IMR-90 (cell line): ENCODE data around the gene MEF2D. TPM values are rescaled to one million over a fixed set of nuclear protein-coding genes. Genes with fewer than 3 reads are reported as not detected.
A peak's percentile ranks its signal among the peaks of the same experiment; 100 is the strongest.

Experiments
- ATAC-seq: fragments of 200-7000 bp; cut with Tn5 transposase; 2 replicates; pipeline ENCODE4 v1.9.1; 2020; ENCODE audit warnings: low read depth, mild to moderate bottlenecking, moderate library complexity
- BruUV-seq: library from RNA; stranded (reverse); fragments of 400-500 nt; replicated peaks from 2 replicates; lab custom pipeline; 2021; lab: Mats Ljungman, UMichigan
- CTCF ChIA-PET: fragments of 300-600 bp; formaldehyde crosslinking; extraction: SDS; loops from one replicate; lab custom pipeline; 2021; ENCODE audit warnings: antibody characterized with exemption; lab: Yijun Ruan, JAX
- POLR2A ChIA-PET: fragments of 300-600 bp; sonication (Branson Sonifier 250); formaldehyde crosslinking; loops from one replicate; lab custom pipeline; 2022; ENCODE audit warnings: antibody characterized with exemption; ENCODE audit not compliant: unreplicated experiment; lab: Charles Lee
- DNase-seq: peaks from one replicate; pipeline ENCODE4 v3.0.0; 2013
- H2AFZ ChIP-seq: replicated peaks from 2 replicates; pipeline ENCODE3; 2013; ENCODE audit warnings: low read length, mild to moderate bottlenecking; ENCODE audit not compliant: poor library complexity
- H2AK5ac ChIP-seq: 2 replicates; pipeline ENCODE4 v1.6.1; 2013; ENCODE audit warnings: low read depth, low read length, inconsistent platforms
- H2AK9ac ChIP-seq: replicated peaks from 2 replicates; pipeline ENCODE3; 2013; ENCODE audit warnings: mild to moderate bottlenecking, low read depth, low read length, moderate library complexity; ENCODE audit not compliant: poor library complexity
- H2BK120ac ChIP-seq: 2 replicates; pipeline ENCODE4 v1.6.1; 2013; ENCODE audit warnings: low read depth, low read length, inconsistent platforms
- H2BK15ac ChIP-seq: 3 replicates; pipeline ENCODE4 v1.6.1; 2013; ENCODE audit warnings: low read depth, low read length, inconsistent platforms
- H2BK20ac ChIP-seq: 2 replicates; pipeline ENCODE4 v1.6.1; 2013; ENCODE audit warnings: low read depth, mild to moderate bottlenecking, inconsistent platforms, low read length, moderate library complexity
- H2BK5ac ChIP-seq: 2 replicates; pipeline ENCODE4 v1.6.1; 2013; ENCODE audit warnings: mild to moderate bottlenecking, low read depth, low read length, inconsistent platforms; ENCODE audit not compliant: poor library complexity, severe bottlenecking
- H3K14ac ChIP-seq: replicated peaks from 2 replicates; pipeline ENCODE4 v1.6.1; 2013; ENCODE audit warnings: low read depth, low read length, inconsistent platforms
- H3K18ac ChIP-seq: 2 replicates; pipeline ENCODE4 v1.6.1; 2013; ENCODE audit warnings: low read depth, low read length, control low read depth
- H3K23ac ChIP-seq: 2 replicates; pipeline ENCODE4 v1.6.1; 2013; ENCODE audit warnings: low read depth, low read length, inconsistent platforms
- H3K27ac ChIP-seq: 2 replicates; pipeline ENCODE4 v1.5.1; 2013; ENCODE audit warnings: mild to moderate bottlenecking, control low read depth, low read length; ENCODE audit not compliant: insufficient read depth
- H3K27me3 ChIP-seq: 2 replicates; pipeline ENCODE4 v1.6.1; 2013; ENCODE audit warnings: low read length; ENCODE audit not compliant: control insufficient read depth, insufficient read depth
- H3K36me3 ChIP-seq: 2 replicates; pipeline ENCODE4 v1.6.1; 2013; ENCODE audit warnings: low read length, mixed read lengths; ENCODE audit not compliant: control insufficient read depth, insufficient read depth
- H3K4ac ChIP-seq: 2 replicates; pipeline ENCODE4 v1.6.1; 2013; ENCODE audit warnings: low read depth, low read length, inconsistent platforms
- H3K4me1 ChIP-seq: 2 replicates; pipeline ENCODE4 v1.6.1; 2013; ENCODE audit warnings: low read length, mixed read lengths; ENCODE audit not compliant: control insufficient read depth, insufficient read depth
- H3K4me2 ChIP-seq: 2 replicates; pipeline ENCODE4 v1.6.1; 2013; ENCODE audit warnings: low read depth, mild to moderate bottlenecking, control low read depth, low read length, moderate library complexity
- H3K4me3 ChIP-seq: 2 replicates; pipeline ENCODE4 v1.5.1; 2013; ENCODE audit warnings: low read depth, mild to moderate bottlenecking, control low read depth, low read length, moderate library complexity; ENCODE audit not compliant: insufficient read depth
- H3K56ac ChIP-seq: 2 replicates; pipeline ENCODE4 v1.6.1; 2013; ENCODE audit warnings: low read length, inconsistent platforms; ENCODE audit not compliant: insufficient read depth; ENCODE audit errors: extremely low read depth
- H3K79me1 ChIP-seq, 2 experiments: 2 replicates each; pipeline ENCODE4 v1.6.1; 2013; ENCODE audit warnings: low read length in 2 of 2, inconsistent platforms in 1 of 2, low read depth in 1 of 2
- H3K9ac ChIP-seq: 2 replicates; pipeline ENCODE4 v1.6.1; 2013; ENCODE audit warnings: low read depth, low read length, control low read depth
- H3K9me1 ChIP-seq: 2 replicates; pipeline ENCODE4 v1.6.1; 2013; ENCODE audit warnings: low read length, inconsistent platforms; ENCODE audit not compliant: insufficient read depth
- H3K9me3 ChIP-seq: 2 replicates; pipeline ENCODE4 v1.6.1; 2013; ENCODE audit warnings: low read length; ENCODE audit not compliant: control insufficient read depth, insufficient read depth
- H4K20me1 ChIP-seq: 2 replicates; pipeline ENCODE4 v1.6.1; 2013; ENCODE audit warnings: low read length, inconsistent platforms; ENCODE audit not compliant: insufficient read depth
- H4K5ac ChIP-seq: 2 replicates; pipeline ENCODE4 v1.6.1; 2013; ENCODE audit warnings: mild to moderate bottlenecking, low read depth, low read length, control low read depth
- H4K8ac ChIP-seq, 2 experiments: 2 replicates each; pipeline ENCODE4 v1.6.1; 2013; ENCODE audit warnings: low read depth in 2 of 2, low read length in 2 of 2, control low read depth in 1 of 2, inconsistent platforms in 1 of 2
- H4K91ac ChIP-seq: 2 replicates; pipeline ENCODE4 v1.6.1; 2013; ENCODE audit warnings: low read depth, low read length, inconsistent platforms; ENCODE audit not compliant: insufficient read depth
- BHLHE40 ChIP-seq: fragments of 150-350 bp; IDR thresholded peaks from 2 replicates; pipeline ENCODE4 v1.6.1; 2016; ENCODE audit warnings: mild to moderate bottlenecking, low read depth, low read length
- CEBPB ChIP-seq: IDR thresholded peaks from 2 replicates; pipeline ENCODE4 v1.6.1; 2012; ENCODE audit warnings: low read depth, low read length, improper control_type of control experiment
- CHD1 ChIP-seq: IDR thresholded peaks from 2 replicates; pipeline ENCODE4 v1.6.1; 2012; ENCODE audit warnings: low read depth, low read length, improper control_type of control experiment
- MAFK ChIP-seq: IDR thresholded peaks from 2 replicates; pipeline ENCODE4 v1.6.1; 2012; ENCODE audit warnings: low read depth, low read length, improper control_type of control experiment
- MAZ ChIP-seq: IDR thresholded peaks from 2 replicates; pipeline ENCODE4 v1.6.1; 2012; ENCODE audit warnings: low read depth, mild to moderate bottlenecking, low read length, improper control_type of control experiment, moderate library complexity, borderline replicate concordance
- MXI1 ChIP-seq: IDR thresholded peaks from 2 replicates; pipeline ENCODE4 v1.6.1; 2012; ENCODE audit warnings: low read depth, mild to moderate bottlenecking, low read length, moderate library complexity, borderline replicate concordance
- RFX5 ChIP-seq: IDR thresholded peaks from 2 replicates; pipeline ENCODE4 v1.8.0; 2012; ENCODE audit warnings: low read depth, mild to moderate bottlenecking, low read length, moderate library complexity
- WGBS, 2 experiments: methylation state at CpG; one replicate each; pipeline versions ENCODE4 v1.1.5 to v1.1.7; 2013; ENCODE audit warnings: missing lambda C conversion rate in 2 of 2; ENCODE audit not compliant: insufficient read length in 1 of 2; ENCODE audit errors: extremely low coverage in 2 of 2; 5-methylcytosine and 5-hydroxymethylcytosine counted together
- dilution Hi-C: fragments of 300-500 bp; cut with HindIII; formaldehyde crosslinking; loops from one replicate; pipeline ENCODE4 v1.14.3; 2018; ENCODE audit warnings: low sequenced_read_pairs; ENCODE audit not compliant: unreplicated experiment
- in situ Hi-C: fragments of 300-500 bp; cut with MboI; formaldehyde crosslinking; loops from 3 replicates; pipeline ENCODE4 v1.14.3; 2019; ENCODE audit warnings: low sequenced_read_pairs, inconsistent platforms, mixed read lengths
- intact Hi-C: fragments of 100-400 bp; cut with micrococcal nuclease; formaldehyde crosslinking; loops from 2 replicates; pipeline ENCODE4 v1.10.0; 2022
- polyA plus RNA-seq, 3 experiments: library from polyadenylated mRNA; depleted of rRNA; stranded (reverse); fragments of >200 nt; gene quantifications; 2 replicates each; pipeline ENCODE4 v1.2.3, GENCODE V29; 2012; ENCODE audit warnings: low replicate concordance in 1 of 3
- total RNA-seq: library from RNA; depleted of rRNA; stranded (reverse); fragments of >200 nt; gene quantifications from 2 replicates; pipeline ENCODE4 v1.2.3, GENCODE V29; 2012
- TF ChIP-seq, protein P1 (sequence below): fragments of 150-350 bp; IDR thresholded peaks from 2 replicates; pipeline ENCODE4 v1.6.1; 2016; ENCODE audit warnings: low read depth, mild to moderate bottlenecking, low read length, moderate library complexity, borderline replicate concordance

MEF2D gene
- total and polyA plus RNA-seq, 2 of the 4 experiments (the other 2 are of a cell fraction), result 2.9 to 20.0 TPM

DNA sequence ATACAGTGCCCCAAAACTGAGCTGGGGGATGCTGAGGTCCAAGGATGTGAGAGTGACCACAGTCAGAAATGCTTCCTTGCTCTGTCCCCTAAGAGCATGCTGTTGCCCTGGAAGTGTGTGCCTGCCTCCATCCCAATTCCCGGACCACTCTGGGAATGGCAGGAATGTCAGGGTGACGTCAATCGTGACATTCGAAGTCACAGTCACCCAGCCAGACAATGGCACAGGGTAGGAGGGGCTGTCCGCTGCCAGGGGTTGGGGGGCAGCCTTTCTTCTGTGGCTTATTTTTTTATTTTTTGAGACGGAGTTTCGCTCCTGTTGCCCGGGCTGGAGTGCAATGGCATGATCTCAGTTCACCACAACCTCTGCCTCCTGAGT is 22.3 kb downstream of the MEF2D start:
- dilution Hi-C loops, result no loop called here
- peaks cover 77% of the 10 kb centered on the region for H4K20me1 ChIP-seq

More for the DNA sequence above, 22.3 kb downstream of the MEF2D start:
- Histone ChIP-seq H3K27me3 (no peaks in the 10 kb centered on the region), H3K23ac (peak overlapping the region; percentile 51; the same call in 1 of the 2 replicates), H3K4me2 (no peak overlapping the region), H2BK120ac (no peak overlapping the region), H3K4me3 (no peak overlapping the region), H4K91ac (no peak overlapping the region), H3K4me1 (peaks cover 28% of the 10 kb centered on the region), H2AK5ac (no peak overlapping the region), H3K14ac (no peak overlapping the region; the same call in 1 of the 2 replicates), H2BK20ac (no peak overlapping the region), H3K56ac (no peak overlapping the region), H4K5ac (no peak overlapping the region), H3K18ac (no peak overlapping the region), H2AFZ (no peak overlapping the region), H3K9me1 (peaks cover 36% of the 10 kb centered on the region), H3K4ac (no peak overlapping the region), H3K79me1 (peaks cover 40 to 93% of the 10 kb centered on the region in 2 experiments), H4K8ac (no peak overlapping the region), H2AK9ac (no peak overlapping the region), H3K36me3 (peaks cover 88% of the 10 kb centered on the region), H3K9ac (no peak overlapping the region), H2BK5ac (peak overlapping the region; percentile 65), H3K9me3 (no peaks in the 10 kb centered on the region), H3K27ac (0 out of 2 replicates have a peak overlapping the region, but pooled peaks have one; percentile 3), H2BK15ac (no peak overlapping the region)
- 97% methylated on average over 6 of the region's 8 CpGs; no CpG with 5 or more reads in 1 of the 2 experiments for WGBS, 2 experiments
- in situ Hi-C loops (no loop called here), intact Hi-C loops (no loop called here)
- ATAC-seq (no peak), DNase-seq (no peak)
- BruUV-seq, result no TSS peak
- CTCF ChIA-PET, result no interaction called here
- no peak for TF ChIP-seq RFX5
- TF ChIP-seq, protein P1, sequence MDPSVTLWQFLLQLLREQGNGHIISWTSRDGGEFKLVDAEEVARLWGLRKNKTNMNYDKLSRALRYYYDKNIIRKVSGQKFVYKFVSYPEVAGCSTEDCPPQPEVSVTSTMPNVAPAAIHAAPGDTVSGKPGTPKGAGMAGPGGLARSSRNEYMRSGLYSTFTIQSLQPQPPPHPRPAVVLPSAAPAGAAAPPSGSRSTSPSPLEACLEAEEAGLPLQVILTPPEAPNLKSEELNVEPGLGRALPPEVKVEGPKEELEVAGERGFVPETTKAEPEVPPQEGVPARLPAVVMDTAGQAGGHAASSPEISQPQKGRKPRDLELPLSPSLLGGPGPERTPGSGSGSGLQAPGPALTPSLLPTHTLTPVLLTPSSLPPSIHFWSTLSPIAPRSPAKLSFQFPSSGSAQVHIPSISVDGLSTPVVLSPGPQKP, result no peak
- no peak for TF ChIP-seq MAFK
- no peak for TF ChIP-seq CEBPB
- TF ChIP-seq MAZ, result no peak
- no peak for TF ChIP-seq BHLHE40
- TF ChIP-seq CHD1, result no peak
- TF ChIP-seq MXI1, result no peak
- POLR2A ChIA-PET, result no interaction called here
